ENCODE results near the gene DNAL1.

DNA sequence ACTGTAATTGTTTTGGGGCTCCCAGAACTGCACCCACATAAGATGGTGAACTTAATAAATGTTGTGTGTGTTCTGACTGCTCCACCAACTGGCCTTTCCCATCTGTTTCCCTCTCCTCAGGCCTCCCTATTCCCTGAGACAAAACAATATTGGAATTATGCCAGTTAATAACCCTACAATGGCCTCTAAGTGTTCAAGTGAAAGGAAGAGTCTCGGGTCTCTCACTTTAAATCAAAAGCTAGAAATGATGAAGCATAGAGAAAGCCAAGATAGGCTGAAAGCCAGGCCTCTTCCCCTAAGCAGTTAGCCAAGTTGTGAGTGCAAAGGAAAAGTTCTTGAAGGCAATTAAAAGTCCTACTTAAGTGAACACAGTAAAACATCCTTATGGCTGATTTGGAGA, 19.1 kb upstream of the DNAL1 start:
- TF ChIP-seq EZH2 (IDR thresholded peaks at IDR 0.05) (no peak), POLR2AphosphoS5 (IDR thresholded peaks at IDR 0.05; ENCODE audit: low read depth, low read length) (no peak), ZFX (IDR thresholded peaks at IDR 0.05) (no peak), POLR2A (IDR thresholded peaks at IDR 0.05; ENCODE audit: borderline replicate concordance, extremely low read depth, insufficient read depth, insufficient read length) (no peak), RAD21 (IDR thresholded peaks at IDR 0.05; ENCODE audit: low read depth) (no peak), TCF7L2 (IDR thresholded peaks at IDR 0.05; ENCODE audit: borderline replicate concordance, extremely low read depth, insufficient read depth, insufficient read length) (no peak), CEBPB (IDR thresholded peaks at IDR 0.05; ENCODE audit: low read depth) (no peak)
- TF ChIP-seq, protein P1, sequence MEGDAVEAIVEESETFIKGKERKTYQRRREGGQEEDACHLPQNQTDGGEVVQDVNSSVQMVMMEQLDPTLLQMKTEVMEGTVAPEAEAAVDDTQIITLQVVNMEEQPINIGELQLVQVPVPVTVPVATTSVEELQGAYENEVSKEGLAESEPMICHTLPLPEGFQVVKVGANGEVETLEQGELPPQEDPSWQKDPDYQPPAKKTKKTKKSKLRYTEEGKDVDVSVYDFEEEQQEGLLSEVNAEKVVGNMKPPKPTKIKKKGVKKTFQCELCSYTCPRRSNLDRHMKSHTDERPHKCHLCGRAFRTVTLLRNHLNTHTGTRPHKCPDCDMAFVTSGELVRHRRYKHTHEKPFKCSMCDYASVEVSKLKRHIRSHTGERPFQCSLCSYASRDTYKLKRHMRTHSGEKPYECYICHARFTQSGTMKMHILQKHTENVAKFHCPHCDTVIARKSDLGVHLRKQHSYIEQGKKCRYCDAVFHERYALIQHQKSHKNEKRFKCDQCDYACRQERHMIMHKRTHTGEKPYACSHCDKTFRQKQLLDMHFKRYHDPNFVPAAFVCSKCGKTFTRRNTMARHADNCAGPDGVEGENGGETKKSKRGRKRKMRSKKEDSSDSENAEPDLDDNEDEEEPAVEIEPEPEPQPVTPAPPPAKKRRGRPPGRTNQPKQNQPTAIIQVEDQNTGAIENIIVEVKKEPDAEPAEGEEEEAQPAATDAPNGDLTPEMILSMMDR (IDR thresholded peaks at IDR 0.05 in 2 of 3, conservative IDR thresholded peaks at IDR 0.05 in 1 of 3; ENCODE audit: borderline replicate concordance in 1 of 3, insufficient read depth in 1 of 3, low read depth in 2 of 3, low read length in 2 of 3) = no peak
- TF ChIP-seq, protein P2, sequence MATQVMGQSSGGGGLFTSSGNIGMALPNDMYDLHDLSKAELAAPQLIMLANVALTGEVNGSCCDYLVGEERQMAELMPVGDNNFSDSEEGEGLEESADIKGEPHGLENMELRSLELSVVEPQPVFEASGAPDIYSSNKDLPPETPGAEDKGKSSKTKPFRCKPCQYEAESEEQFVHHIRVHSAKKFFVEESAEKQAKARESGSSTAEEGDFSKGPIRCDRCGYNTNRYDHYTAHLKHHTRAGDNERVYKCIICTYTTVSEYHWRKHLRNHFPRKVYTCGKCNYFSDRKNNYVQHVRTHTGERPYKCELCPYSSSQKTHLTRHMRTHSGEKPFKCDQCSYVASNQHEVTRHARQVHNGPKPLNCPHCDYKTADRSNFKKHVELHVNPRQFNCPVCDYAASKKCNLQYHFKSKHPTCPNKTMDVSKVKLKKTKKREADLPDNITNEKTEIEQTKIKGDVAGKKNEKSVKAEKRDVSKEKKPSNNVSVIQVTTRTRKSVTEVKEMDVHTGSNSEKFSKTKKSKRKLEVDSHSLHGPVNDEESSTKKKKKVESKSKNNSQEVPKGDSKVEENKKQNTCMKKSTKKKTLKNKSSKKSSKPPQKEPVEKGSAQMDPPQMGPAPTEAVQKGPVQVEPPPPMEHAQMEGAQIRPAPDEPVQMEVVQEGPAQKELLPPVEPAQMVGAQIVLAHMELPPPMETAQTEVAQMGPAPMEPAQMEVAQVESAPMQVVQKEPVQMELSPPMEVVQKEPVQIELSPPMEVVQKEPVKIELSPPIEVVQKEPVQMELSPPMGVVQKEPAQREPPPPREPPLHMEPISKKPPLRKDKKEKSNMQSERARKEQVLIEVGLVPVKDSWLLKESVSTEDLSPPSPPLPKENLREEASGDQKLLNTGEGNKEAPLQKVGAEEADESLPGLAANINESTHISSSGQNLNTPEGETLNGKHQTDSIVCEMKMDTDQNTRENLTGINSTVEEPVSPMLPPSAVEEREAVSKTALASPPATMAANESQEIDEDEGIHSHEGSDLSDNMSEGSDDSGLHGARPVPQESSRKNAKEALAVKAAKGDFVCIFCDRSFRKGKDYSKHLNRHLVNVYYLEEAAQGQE (IDR thresholded peaks at IDR 0.05; ENCODE audit: low read depth) = no peak
